ENCODE results near the gene TTC32. TPM values are rescaled to one million over a fixed set of nuclear protein-coding genes. Genes with fewer than 3 reads are reported as not detected.

TTC32 gene
- total and polyA plus RNA-seq, 2 experiments from 2014 or later: 4.6 to 17.0 TPM

- TF ChIP-seq REST (IDR thresholded peaks at IDR 0.05; ENCODE audit: unreplicated experiment) (no peak), CREB1 (CRISPR knock-in tag; IDR thresholded peaks at IDR 0.05; ENCODE audit: low read depth) (no peak), JUNB (IDR thresholded peaks at IDR 0.05; ENCODE audit: unreplicated experiment) (no peak), POLR2AphosphoS5 (IDR thresholded peaks at IDR 0.05; ENCODE audit: low read depth) (no peak)
These were observed 31.0 kb downstream of the TTC32 start (continued) for GRCh38 chr2:19870792-19871191.

- no peaks in the 10 kb centered on the region for H3K79me2 ChIP-seq (replicated peaks; ENCODE audit: insufficient read depth)
- H4K20me1 ChIP-seq (replicated peaks; ENCODE audit: insufficient read depth): no peaks in the 10 kb centered on the region
- Mint-ChIP-seq H3K9me3 (no peaks in the 10 kb centered on the region), H3K27ac (no peak overlapping the region), H3K4me3 (peak overlapping the region; percentile 90), H3K4me1 (peaks cover 8% of the 10 kb centered on the region; the same call in 2 of the 3 replicates), H3K27me3 (ENCODE audit: insufficient read depth, low read depth, poor library complexity) (peaks cover 23% of the 10 kb centered on the region), H3K36me3 (ENCODE audit: low read depth) (no peaks in the 10 kb centered on the region)
- peak overlapping the region; percentile 88 for H3K4me2 ChIP-seq
- ATAC-seq: peak; percentile 80
- H3K36me3 ChIP-seq (ENCODE audit: insufficient read depth): no peaks in the 10 kb centered on the region
- no peak overlapping the region for H3K27ac ChIP-seq (ENCODE audit: low read depth)
- H3K4me3 ChIP-seq: peak overlapping the region; percentile 75
- H3K4me1 ChIP-seq (ENCODE audit: insufficient read depth): no peaks in the 10 kb centered on the region
- DNase-seq (ENCODE audit: low spot score): peak; percentile 65
- peaks cover 27% of the 10 kb centered on the region for H3K27me3 ChIP-seq (ENCODE audit: insufficient read depth)
- H3F3A ChIP-seq (replicated peaks; ENCODE audit: low read depth): 0 out of 2 replicates have a peak, but pooled peaks cover under 1% of the 10 kb centered on the region
- no peaks in the 10 kb centered on the region for H3K9me2 ChIP-seq (ENCODE audit: insufficient read depth)
- H2AFZ ChIP-seq: peak overlapping the region; percentile 97
- TF ChIP-seq JUNB (IDR thresholded peaks at IDR 0.05; ENCODE audit: unreplicated experiment): no peak
- TF ChIP-seq POLR2AphosphoS5 (IDR thresholded peaks at IDR 0.05; ENCODE audit: low read depth): peak; percentile 62
These were observed 32.8 kb downstream of the TTC32 start for GRCh38 chr2:19868701-19869580.

DNA sequence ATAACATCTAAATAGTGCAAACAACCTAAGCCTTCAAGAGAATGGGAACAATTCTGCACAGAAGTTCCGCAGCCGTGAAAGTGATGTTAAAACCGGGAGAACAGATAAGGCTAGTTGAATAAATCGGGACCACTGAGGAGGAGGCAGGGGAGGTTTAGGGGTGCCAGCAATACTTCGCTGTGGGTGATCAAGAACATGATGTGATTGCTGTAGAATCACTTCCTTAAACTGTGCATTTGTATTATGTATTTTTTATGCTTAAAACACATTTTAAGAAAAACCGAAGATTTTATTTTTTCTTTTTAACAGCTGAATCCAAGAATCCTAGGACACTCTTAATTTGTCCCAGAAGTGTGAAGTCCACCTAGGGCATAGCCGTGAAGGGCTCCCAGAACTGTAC, 33.6 kb downstream of the TTC32 start:
- Mint-ChIP-seq H3K27me3 (ENCODE audit: insufficient read depth, low read depth, poor library complexity) (peaks cover 26% of the 10 kb centered on the region), H3K4me3 (peak overlapping the region; percentile 90), H3K9me3 (no peaks in the 10 kb centered on the region), H3K4me1 (peaks cover 8% of the 10 kb centered on the region; the same call in 2 of the 3 replicates), H3K36me3 (ENCODE audit: low read depth) (no peaks in the 10 kb centered on the region), H3K27ac (no peak overlapping the region)
- Histone ChIP-seq H3K4me2 (peak overlapping the region; percentile 88), H3K27ac (ENCODE audit: low read depth) (no peak overlapping the region), H3K36me3 (ENCODE audit: insufficient read depth) (no peaks in the 10 kb centered on the region), H4K20me1 (replicated peaks; ENCODE audit: insufficient read depth) (no peaks in the 10 kb centered on the region), H3F3A (replicated peaks; ENCODE audit: low read depth) (0 out of 2 replicates have a peak, but pooled peaks cover 3% of the 10 kb centered on the region), H3K27me3 (ENCODE audit: insufficient read depth) (peaks cover 27% of the 10 kb centered on the region), H2AFZ (peak overlapping the region; percentile 97), H3K4me3 (peak overlapping the region; percentile 75), H3K79me2 (replicated peaks; ENCODE audit: insufficient read depth) (no peaks in the 10 kb centered on the region), H3K4me1 (ENCODE audit: insufficient read depth) (no peaks in the 10 kb centered on the region), H3K9me2 (ENCODE audit: insufficient read depth) (no peaks in the 10 kb centered on the region)
- ATAC-seq (no peak), DNase-seq (ENCODE audit: low spot score) (no peak)
- TF ChIP-seq REST (IDR thresholded peaks at IDR 0.05; ENCODE audit: unreplicated experiment) (no peak), POLR2AphosphoS5 (IDR thresholded peaks at IDR 0.05; ENCODE audit: low read depth) (no peak), ZNF114 (CRISPR knock-in tag; IDR thresholded peaks at IDR 0.05) (no peak), ZNF331 (CRISPR knock-in tag; IDR thresholded peaks at IDR 0.05; ENCODE audit: low read depth) (no peak)
- TF ChIP-seq, protein P1, sequence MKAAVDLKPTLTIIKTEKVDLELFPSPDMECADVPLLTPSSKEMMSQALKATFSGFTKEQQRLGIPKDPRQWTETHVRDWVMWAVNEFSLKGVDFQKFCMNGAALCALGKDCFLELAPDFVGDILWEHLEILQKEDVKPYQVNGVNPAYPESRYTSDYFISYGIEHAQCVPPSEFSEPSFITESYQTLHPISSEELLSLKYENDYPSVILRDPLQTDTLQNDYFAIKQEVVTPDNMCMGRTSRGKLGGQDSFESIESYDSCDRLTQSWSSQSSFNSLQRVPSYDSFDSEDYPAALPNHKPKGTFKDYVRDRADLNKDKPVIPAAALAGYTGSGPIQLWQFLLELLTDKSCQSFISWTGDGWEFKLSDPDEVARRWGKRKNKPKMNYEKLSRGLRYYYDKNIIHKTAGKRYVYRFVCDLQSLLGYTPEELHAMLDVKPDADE (IDR thresholded peaks at IDR 0.05): no peak
- TF ChIP-seq, protein P2, sequence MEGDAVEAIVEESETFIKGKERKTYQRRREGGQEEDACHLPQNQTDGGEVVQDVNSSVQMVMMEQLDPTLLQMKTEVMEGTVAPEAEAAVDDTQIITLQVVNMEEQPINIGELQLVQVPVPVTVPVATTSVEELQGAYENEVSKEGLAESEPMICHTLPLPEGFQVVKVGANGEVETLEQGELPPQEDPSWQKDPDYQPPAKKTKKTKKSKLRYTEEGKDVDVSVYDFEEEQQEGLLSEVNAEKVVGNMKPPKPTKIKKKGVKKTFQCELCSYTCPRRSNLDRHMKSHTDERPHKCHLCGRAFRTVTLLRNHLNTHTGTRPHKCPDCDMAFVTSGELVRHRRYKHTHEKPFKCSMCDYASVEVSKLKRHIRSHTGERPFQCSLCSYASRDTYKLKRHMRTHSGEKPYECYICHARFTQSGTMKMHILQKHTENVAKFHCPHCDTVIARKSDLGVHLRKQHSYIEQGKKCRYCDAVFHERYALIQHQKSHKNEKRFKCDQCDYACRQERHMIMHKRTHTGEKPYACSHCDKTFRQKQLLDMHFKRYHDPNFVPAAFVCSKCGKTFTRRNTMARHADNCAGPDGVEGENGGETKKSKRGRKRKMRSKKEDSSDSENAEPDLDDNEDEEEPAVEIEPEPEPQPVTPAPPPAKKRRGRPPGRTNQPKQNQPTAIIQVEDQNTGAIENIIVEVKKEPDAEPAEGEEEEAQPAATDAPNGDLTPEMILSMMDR (conservative IDR thresholded peaks at IDR 0.05; ENCODE audit: low read depth in 2 of 2): no peak
